Activated CD4-positive, alpha-beta memory T cell treated with anti-CD3 and anti-CD28 coated beads, Interleukin-2, amount 10 ng/mL, durations not matched to agents 7 days and 5 days (primary cell): ENCODE results near the gene ADAM30. TPM values are rescaled to one million over a fixed set of nuclear protein-coding genes. Genes with fewer than 3 reads are reported as not detected.

ENCODE experiments used
- CTCF ChIA-PET: fragments of 350-600 bp; sonication (Branson Sonifier 250); formaldehyde crosslinking; loops from one replicate; lab custom pipeline; 2021; ENCODE audit warnings: antibody characterized with exemption, inconsistent platforms; lab: Charles Lee
- POLR2A ChIA-PET: fragments of 350-600 bp; sonication (Branson Sonifier 250); formaldehyde crosslinking; loops from one replicate; lab custom pipeline; 2021; ENCODE audit warnings: antibody characterized with exemption; lab: Charles Lee
- DNase-seq: peaks from one replicate; pipeline ENCODE4 v3.0.0-alpha.2; 2020
- H3K27ac Mint-ChIP-seq: one replicate; pipeline ENCODE4 v1.8.0; 2021; ENCODE audit warnings: mild to moderate bottlenecking, mixed read lengths
- H3K27me3 Mint-ChIP-seq: one replicate; pipeline ENCODE4 v1.8.0; 2021; ENCODE audit warnings: mixed read lengths
- H3K36me3 Mint-ChIP-seq: one replicate; pipeline ENCODE4 v1.8.0; 2021; ENCODE audit warnings: low read depth, mixed read lengths
- H3K4me1 Mint-ChIP-seq: one replicate; pipeline ENCODE4 v1.8.0; 2021; ENCODE audit warnings: mixed read lengths
- H3K4me3 Mint-ChIP-seq: one replicate; pipeline ENCODE4 v1.8.0; 2021; ENCODE audit warnings: mild to moderate bottlenecking, mixed read lengths
- H3K9me3 Mint-ChIP-seq: one replicate; pipeline ENCODE4 v1.8.0; 2021; ENCODE audit warnings: mixed read lengths
- total RNA-seq, 2 experiments: library from RNA; stranded (reverse); gene quantifications; one replicate each; pipeline ENCODE4 v1.2.3, GENCODE V29; 2021

Gene ADAM30
- total RNA-seq, 2 experiments from 2014 or later, result not detected

- H3K36me3 Mint-ChIP-seq, result peaks cover 87% of the 10 kb centered on the region
- H3K27ac Mint-ChIP-seq, result no peak overlapping the region
- H3K4me1 Mint-ChIP-seq, result no peaks in the 10 kb centered on the region
- no peak for DNase-seq
- H3K9me3 Mint-ChIP-seq, result no peaks in the 10 kb centered on the region
- ChIA-PET CTCF (interaction anchor here (1.3 kb wide), 1 partner anchor 20 kb away, joined by 3 read pairs; no protein-coding TSS in a partner anchor), POLR2A (no interaction called here)
- no peaks in the 10 kb centered on the region for H3K27me3 Mint-ChIP-seq
- no peak overlapping the region for H3K4me3 Mint-ChIP-seq
Measured at GRCh38 chr1:119919241-119919640, 22.9 kb upstream of the ADAM30 start.

GRCh38 chr1:119918301-119918700 lies 22.0 kb upstream of the ADAM30 start:
- Mint-ChIP-seq H3K27ac (no peak overlapping the region), H3K4me1 (no peaks in the 10 kb centered on the region), H3K27me3 (no peaks in the 10 kb centered on the region), H3K9me3 (no peaks in the 10 kb centered on the region), H3K4me3 (no peak overlapping the region), H3K36me3 (peaks cover 87% of the 10 kb centered on the region)
- POLR2A ChIA-PET, result no interaction called here
- no peak for DNase-seq
- CTCF ChIA-PET, result interaction anchor here (1.3 kb wide), 1 partner anchor 21 kb away, joined by 3 read pairs; no protein-coding TSS in a partner anchor

GRCh38 chr1:119917304-119918055 lies 21.2 kb upstream of the ADAM30 start:
- Mint-ChIP-seq H3K27me3 (no peaks in the 10 kb centered on the region), H3K27ac (no peak overlapping the region), H3K36me3 (peaks cover 89% of the 10 kb centered on the region), H3K4me1 (no peaks in the 10 kb centered on the region), H3K9me3 (no peaks in the 10 kb centered on the region), H3K4me3 (no peak overlapping the region)
- ChIA-PET CTCF (no interaction called here), POLR2A (no interaction called here)
- no peak for DNase-seq

GRCh38 chr1:119915517-119915916 lies 19.2 kb upstream of the ADAM30 start:
- H3K4me3 Mint-ChIP-seq, result no peak overlapping the region
- H3K4me1 Mint-ChIP-seq, result peaks cover 4% of the 10 kb centered on the region
- no peaks in the 10 kb centered on the region for H3K9me3 Mint-ChIP-seq
- peaks cover 77% of the 10 kb centered on the region for H3K36me3 Mint-ChIP-seq
- H3K27ac Mint-ChIP-seq, result no peak overlapping the region
- DNase-seq, result no peak
- ChIA-PET POLR2A (no interaction called here), CTCF (no interaction called here)
- H3K27me3 Mint-ChIP-seq, result no peaks in the 10 kb centered on the region

- DNase-seq, result no peak
- Mint-ChIP-seq H3K27ac (no peak overlapping the region), H3K27me3 (no peaks in the 10 kb centered on the region), H3K36me3 (peaks cover 65% of the 10 kb centered on the region), H3K4me1 (peaks cover 6% of the 10 kb centered on the region), H3K9me3 (no peaks in the 10 kb centered on the region), H3K4me3 (no peak overlapping the region)
- CTCF ChIA-PET, result no interaction called here
- POLR2A ChIA-PET, result no interaction called here
Measured at GRCh38 chr1:119914071-119914470, 17.8 kb upstream of the ADAM30 start.

GRCh38 chr1:119912963-119913362 lies 16.6 kb upstream of the ADAM30 start:
- Mint-ChIP-seq H3K4me1 (peaks cover 6% of the 10 kb centered on the region), H3K4me3 (no peak overlapping the region), H3K36me3 (peaks cover 54% of the 10 kb centered on the region), H3K27ac (no peak overlapping the region), H3K9me3 (no peaks in the 10 kb centered on the region), H3K27me3 (no peaks in the 10 kb centered on the region)
- POLR2A ChIA-PET, result no interaction called here
- no peak for DNase-seq
- CTCF ChIA-PET, result no interaction called here

- no peak for DNase-seq
- POLR2A ChIA-PET, result no interaction called here
- CTCF ChIA-PET, result no interaction called here
- Mint-ChIP-seq H3K4me1 (peaks cover 6% of the 10 kb centered on the region), H3K36me3 (peaks cover 44% of the 10 kb centered on the region), H3K27ac (no peak overlapping the region), H3K27me3 (no peaks in the 10 kb centered on the region), H3K9me3 (no peaks in the 10 kb centered on the region), H3K4me3 (no peak overlapping the region)
Measured at GRCh38 chr1:119911775-119912174, 15.5 kb upstream of the ADAM30 start.

GRCh38 chr1:119910618-119911017 lies 14.3 kb upstream of the ADAM30 start:
- CTCF ChIA-PET, result no interaction called here
- H3K27ac Mint-ChIP-seq, result no peak overlapping the region
- H3K9me3 Mint-ChIP-seq, result no peaks in the 10 kb centered on the region
- H3K27me3 Mint-ChIP-seq, result peaks cover 6% of the 10 kb centered on the region
- H3K4me3 Mint-ChIP-seq, result no peak overlapping the region
- H3K36me3 Mint-ChIP-seq, result peaks cover 36% of the 10 kb centered on the region
- H3K4me1 Mint-ChIP-seq, result peaks cover 8% of the 10 kb centered on the region
- POLR2A ChIA-PET, result no interaction called here
- no peak for DNase-seq

GRCh38 chr1:119909890-119910596 lies 13.7 kb upstream of the ADAM30 start:
- no peak for DNase-seq
- H3K4me3 Mint-ChIP-seq, result no peak overlapping the region
- no peak overlapping the region for H3K27ac Mint-ChIP-seq
- H3K9me3 Mint-ChIP-seq, result no peaks in the 10 kb centered on the region
- ChIA-PET CTCF (no interaction called here), POLR2A (no interaction called here)
- peaks cover 11% of the 10 kb centered on the region for H3K27me3 Mint-ChIP-seq
- H3K36me3 Mint-ChIP-seq, result peaks cover 30% of the 10 kb centered on the region
- H3K4me1 Mint-ChIP-seq, result peaks cover 8% of the 10 kb centered on the region

- peaks cover 19% of the 10 kb centered on the region for H3K27me3 Mint-ChIP-seq
- H3K4me1 Mint-ChIP-seq, result peaks cover 8% of the 10 kb centered on the region
- peaks cover 16% of the 10 kb centered on the region for H3K36me3 Mint-ChIP-seq
- H3K27ac Mint-ChIP-seq, result no peak overlapping the region
- H3K4me3 Mint-ChIP-seq, result no peak overlapping the region
- H3K9me3 Mint-ChIP-seq, result no peaks in the 10 kb centered on the region
- DNase-seq, result no peak
- ChIA-PET CTCF (interaction anchor here (1.6 kb wide), 1 partner anchor 23 kb away, joined by 3 read pairs; no protein-coding TSS in a partner anchor), POLR2A (no interaction called here)
Measured at GRCh38 chr1:119908661-119909060, 12.3 kb upstream of the ADAM30 start.

GRCh38 chr1:119906927-119907652 lies 10.8 kb upstream of the ADAM30 start:
- no peak for DNase-seq
- Mint-ChIP-seq H3K4me3 (no peak overlapping the region), H3K4me1 (peaks cover 8% of the 10 kb centered on the region), H3K36me3 (peaks cover 3% of the 10 kb centered on the region), H3K27me3 (peaks cover 27% of the 10 kb centered on the region), H3K9me3 (no peaks in the 10 kb centered on the region), H3K27ac (no peak overlapping the region)
- ChIA-PET POLR2A (no interaction called here), CTCF (no interaction called here)

GRCh38 chr1:119903443-119903835 lies 7.1 kb upstream of the ADAM30 start:
- peaks cover 39% of the 10 kb centered on the region for H3K27me3 Mint-ChIP-seq
- H3K27ac Mint-ChIP-seq, result no peak overlapping the region
- no peak for DNase-seq
- ChIA-PET CTCF (no interaction called here), POLR2A (no interaction called here)
- no peak overlapping the region for H3K4me3 Mint-ChIP-seq
- H3K9me3 Mint-ChIP-seq, result no peaks in the 10 kb centered on the region
- peaks cover 2% of the 10 kb centered on the region for H3K4me1 Mint-ChIP-seq
- H3K36me3 Mint-ChIP-seq, result peaks cover 3% of the 10 kb centered on the region

- H3K27me3 Mint-ChIP-seq, result peaks cover 39% of the 10 kb centered on the region
- DNase-seq, result no peak
- H3K27ac Mint-ChIP-seq, result no peak overlapping the region
- H3K9me3 Mint-ChIP-seq, result no peaks in the 10 kb centered on the region
- ChIA-PET CTCF (no interaction called here), POLR2A (no interaction called here)
- peaks cover 2% of the 10 kb centered on the region for H3K4me1 Mint-ChIP-seq
- no peak overlapping the region for H3K4me3 Mint-ChIP-seq
- H3K36me3 Mint-ChIP-seq, result peaks cover 3% of the 10 kb centered on the region
Measured at GRCh38 chr1:119902775-119903442, 6.6 kb upstream of the ADAM30 start.
